GM20000 (cell line): Measurements from ENCODE around the gene TRAF3.

Source experiments
- DNase-seq: peaks from one replicate; pipeline ENCODE4 v3.0.0; 2012; ENCODE audit warnings: low spot score
- TF ChIP-seq, protein P1 (sequence below): IDR thresholded peaks from 2 replicates; pipeline ENCODE4 v1.5.1; 2012; ENCODE audit warnings: mild to moderate bottlenecking, control low read depth; ENCODE audit errors: extremely low read depth, missing control alignments

TRAF3 gene

DNA sequence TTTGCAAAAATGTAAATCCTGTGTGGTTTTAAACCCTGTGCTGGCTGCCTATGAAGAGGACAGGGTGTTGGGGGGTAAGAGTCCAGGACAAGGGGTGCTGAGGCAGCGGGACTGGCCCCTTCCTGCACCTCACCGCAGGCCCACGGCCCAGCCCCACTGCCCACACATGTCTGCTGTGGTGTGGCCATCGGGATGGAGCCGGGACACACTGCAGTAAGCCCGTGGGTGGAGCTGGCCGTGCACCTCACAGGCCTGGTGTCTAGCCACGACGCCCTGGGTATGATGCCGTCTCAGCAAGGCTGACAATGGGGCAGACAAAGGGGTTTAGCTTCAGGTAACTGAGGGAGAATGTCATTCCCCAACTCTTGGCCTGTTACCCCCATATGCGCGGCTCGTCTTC lies 164.8 kb downstream of the TRAF3 start:
- TF ChIP-seq, protein P1, sequence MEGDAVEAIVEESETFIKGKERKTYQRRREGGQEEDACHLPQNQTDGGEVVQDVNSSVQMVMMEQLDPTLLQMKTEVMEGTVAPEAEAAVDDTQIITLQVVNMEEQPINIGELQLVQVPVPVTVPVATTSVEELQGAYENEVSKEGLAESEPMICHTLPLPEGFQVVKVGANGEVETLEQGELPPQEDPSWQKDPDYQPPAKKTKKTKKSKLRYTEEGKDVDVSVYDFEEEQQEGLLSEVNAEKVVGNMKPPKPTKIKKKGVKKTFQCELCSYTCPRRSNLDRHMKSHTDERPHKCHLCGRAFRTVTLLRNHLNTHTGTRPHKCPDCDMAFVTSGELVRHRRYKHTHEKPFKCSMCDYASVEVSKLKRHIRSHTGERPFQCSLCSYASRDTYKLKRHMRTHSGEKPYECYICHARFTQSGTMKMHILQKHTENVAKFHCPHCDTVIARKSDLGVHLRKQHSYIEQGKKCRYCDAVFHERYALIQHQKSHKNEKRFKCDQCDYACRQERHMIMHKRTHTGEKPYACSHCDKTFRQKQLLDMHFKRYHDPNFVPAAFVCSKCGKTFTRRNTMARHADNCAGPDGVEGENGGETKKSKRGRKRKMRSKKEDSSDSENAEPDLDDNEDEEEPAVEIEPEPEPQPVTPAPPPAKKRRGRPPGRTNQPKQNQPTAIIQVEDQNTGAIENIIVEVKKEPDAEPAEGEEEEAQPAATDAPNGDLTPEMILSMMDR = no peak
- no peak for DNase-seq

- DNase-seq = no peak
- TF ChIP-seq, protein P1 = no peak
These were observed 166.2 kb downstream of the TRAF3 start for GRCh38 chr14:102943454-102943853.

- TF ChIP-seq, protein P1 = no peak
- no peak for DNase-seq
These were observed 166.7 kb downstream of the TRAF3 start for GRCh38 chr14:102943979-102944378.

- DNase-seq = no peak
- TF ChIP-seq, protein P1 = no peak
These were observed 167.4 kb downstream of the TRAF3 start for GRCh38 chr14:102944448-102945330.

DNA sequence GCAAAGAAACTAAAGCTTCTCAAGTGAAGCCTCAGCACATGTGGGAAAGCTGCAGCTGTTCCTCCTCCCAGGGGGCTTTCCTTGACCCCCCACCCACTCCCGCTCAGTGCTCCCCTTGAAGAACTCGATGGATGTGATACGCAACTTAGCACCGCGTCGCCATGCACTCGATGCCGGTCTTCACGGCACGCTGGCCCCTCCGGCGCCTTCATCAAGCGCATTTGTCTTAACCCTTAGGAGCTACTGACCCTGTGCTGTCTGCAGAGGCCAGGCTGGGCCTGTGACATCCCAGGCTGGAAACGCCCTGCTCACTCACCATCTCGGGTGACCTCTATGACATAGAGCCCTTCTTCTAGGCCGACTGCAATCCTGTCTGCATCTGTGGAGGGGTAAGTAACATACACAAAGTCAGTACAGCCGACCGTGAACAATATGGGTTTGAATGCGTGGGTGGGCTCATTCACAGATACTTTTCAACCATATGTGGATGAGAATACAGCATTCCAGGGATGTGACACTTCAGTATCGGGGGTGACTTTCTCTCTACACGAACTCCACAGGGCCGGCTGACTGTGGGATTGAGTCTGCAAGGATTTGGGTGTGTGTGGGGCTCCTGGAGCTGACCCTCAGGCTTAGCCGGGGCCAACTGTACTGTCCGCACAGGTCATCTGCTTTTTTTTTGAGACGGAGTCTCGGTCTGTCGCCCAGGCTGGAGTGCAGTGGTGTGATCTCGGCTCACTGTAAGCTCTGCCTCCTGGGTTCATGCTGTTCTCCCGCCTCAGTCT lies 168.3 kb downstream of the TRAF3 start:
- TF ChIP-seq, protein P1 = no peak
- no peak for DNase-seq

GRCh38 chr14:102947321-102948103 lies 170.3 kb downstream of the TRAF3 start:
- TF ChIP-seq, protein P1 = no peak
- DNase-seq = no peak
